ENCODE measurements around the gene CALD1.
"Not testable (repeated sequence)": the region's sequence is repeated elsewhere in the genome, so short reads cannot be mapped to it uniquely, and the experiment has no call there.

Gene CALD1

DNA sequence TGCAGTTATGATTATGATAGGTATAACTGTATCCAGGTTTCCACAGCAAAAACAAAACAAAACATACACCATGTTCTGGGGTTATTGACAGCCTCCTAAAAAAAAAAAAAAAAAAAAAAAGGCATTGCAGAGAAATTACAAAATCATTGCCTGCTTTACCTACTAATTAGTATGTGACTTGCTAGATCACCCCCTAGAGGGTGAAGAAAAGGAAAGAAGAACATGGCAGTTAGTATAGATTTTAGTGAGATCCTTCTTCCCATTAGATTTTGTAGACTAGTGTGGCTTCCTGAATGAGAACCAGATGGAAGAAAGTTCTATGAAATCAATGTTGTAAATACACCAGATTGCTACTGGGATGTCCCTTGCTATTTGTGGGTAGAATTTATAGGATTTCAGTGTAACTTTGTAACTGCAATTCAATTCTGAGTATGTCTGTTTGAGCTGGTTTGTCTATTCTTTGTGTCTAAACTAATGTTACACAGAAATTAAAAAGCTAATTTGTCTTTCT, 182.9 kb downstream of the CALD1 start:
- no peak for DNase-seq

DNA sequence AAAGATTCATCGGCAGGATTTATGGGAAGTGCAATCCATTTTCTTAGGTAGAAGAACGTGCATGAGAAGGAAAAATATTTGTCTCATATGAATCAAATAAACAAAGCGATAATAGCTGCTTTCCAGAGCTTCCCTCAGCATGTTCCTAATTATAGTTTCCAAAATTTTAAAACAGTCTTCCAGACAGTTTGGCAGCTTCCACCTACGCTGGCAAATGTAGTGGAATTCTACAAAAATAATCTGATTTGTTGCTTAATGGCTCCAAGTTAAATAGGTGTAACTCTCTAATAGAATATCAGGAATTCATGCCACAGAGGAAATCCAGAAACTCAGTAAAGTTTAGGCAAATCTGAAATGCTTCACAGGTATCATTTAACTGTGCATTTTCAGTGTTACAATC, 183.6 kb downstream of the CALD1 start:
- no peak for DNase-seq

DNA sequence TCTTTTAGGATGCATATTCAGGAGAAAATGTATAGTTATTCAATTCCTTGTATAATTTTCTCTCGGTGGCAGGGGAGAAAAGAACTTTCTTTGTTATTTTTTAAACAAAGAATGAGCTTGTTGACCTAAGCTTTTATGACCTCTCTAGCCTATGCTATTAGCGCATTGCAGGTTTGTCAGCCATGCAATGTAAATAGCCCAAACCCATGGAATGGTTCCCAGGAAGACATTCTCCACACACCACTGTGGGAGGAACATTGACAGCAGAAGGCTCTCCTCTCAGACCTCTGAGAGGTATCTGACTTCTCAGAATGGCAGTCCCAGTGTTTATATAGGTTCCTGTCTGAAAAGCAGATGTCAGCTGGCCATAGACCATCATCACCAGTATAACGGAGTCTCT, 187.3 kb downstream of the CALD1 start:
- DNase-seq, result no peak

GRCh38 chr7:134968110-134968509, 188.7 kb downstream of the CALD1 start:
- DNase-seq, result no peak

GRCh38 chr7:134981645-134982044, 202.2 kb downstream of the CALD1 start:
- not testable (repeated sequence) for DNase-seq

GRCh38 chr7:134985894-134986362, 206.5 kb downstream of the CALD1 start:
- DNase-seq, result no peak

- DNase-seq, result peak; percentile 79
These were observed 207.2 kb downstream of the CALD1 start, which contains the start of gene AGBL3 for GRCh38 chr7:134986363-134987251. AGBL3 (plus strand) TSS chr7:134986508; CDS start chr7:134987934, 1,426 bp downstream.

DNA sequence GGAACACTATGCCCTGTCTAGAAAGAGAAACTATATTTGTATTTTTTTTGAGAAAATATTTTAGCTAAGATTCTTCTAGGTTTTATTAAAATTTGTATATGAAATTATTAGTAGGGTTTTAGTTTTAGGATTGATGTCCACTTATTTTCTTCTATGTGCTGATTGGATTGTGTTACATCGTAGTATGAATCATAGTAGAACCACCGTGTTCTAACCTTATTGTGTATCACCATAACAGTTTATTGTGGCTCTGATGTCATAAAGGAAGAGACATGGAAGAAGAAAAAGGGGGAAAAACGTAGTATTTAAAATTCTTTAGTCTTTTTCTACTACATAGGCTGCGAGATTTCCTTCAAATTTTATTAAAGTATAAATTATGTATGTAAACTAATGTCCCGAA, 208.7 kb downstream of the CALD1 start:
- DNase-seq, result no peak

DNA sequence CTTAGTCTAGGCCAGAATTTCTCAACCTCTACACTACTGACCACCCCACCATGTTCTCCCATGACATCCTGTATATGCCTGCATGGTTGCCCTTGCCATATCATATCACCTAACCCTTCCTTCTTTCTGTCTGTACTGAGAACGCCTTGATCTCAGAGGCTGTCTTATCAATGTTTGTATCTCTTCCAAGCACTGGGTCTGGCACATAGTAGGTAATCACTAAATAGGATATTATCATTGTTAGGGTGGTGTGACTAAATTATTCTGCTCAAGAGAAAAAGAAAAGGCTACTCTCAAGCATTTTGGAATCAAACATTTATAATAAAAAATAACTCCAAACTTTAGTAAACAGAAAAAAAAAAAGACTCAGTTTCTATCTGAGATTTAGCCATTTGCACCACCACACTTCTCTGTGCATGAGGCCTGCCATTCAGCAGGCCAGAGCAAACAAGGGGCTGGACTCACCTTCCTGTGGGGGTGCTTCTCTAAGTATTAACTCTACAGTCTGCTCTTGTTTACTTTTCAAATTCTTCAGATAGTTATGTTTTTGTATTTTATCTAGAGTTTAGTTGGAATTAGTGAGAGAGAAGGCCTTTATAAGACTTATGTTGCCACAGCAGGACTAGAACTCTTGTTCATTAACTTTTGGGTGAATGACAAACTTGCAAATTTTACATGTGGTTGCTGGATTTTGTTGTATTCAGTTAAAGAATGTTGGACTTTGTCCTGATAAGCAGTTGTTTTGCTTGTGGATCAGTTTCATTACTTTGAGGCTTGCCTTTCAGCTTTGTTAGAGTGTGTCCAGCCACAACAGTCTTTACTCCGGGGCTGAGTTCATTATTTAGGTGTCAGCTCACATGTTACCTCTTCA, 212.3 kb downstream of the CALD1 start:
- no peak for DNase-seq

GRCh38 chr7:134992626-134993179, 213.3 kb downstream of the CALD1 start:
- no peak for DNase-seq

DNA sequence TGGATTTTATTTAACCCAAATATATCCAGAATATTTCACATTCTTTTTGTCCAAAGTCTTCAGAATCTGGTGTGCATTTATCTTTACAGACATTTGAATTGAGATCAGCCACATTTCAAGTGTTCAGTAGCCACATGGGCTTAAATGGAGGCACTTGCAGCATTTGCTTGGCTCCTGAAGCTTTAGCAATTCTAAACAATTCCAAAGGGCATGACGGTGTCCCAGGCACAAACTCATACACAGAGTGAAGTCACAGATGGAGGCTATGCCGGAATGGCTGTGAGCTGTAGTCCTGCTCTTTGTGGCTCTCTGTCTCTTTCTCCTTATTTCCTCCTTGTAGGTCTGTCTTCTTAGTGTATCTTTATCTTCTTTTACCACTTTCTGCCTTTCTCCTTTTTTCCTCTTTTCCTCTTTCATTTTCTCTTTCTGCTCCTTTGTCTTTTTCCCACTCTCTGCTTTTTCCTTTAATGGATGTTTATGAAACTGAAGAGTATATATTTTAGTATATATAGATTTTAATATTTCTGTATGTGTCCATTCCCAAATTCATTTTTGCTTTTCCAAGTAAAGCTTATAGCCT, 214.5 kb downstream of the CALD1 start:
- DNase-seq, result no peak

- DNase-seq, result no peak
These were observed 216.0 kb downstream of the CALD1 start for GRCh38 chr7:134995239-134996096.

GRCh38 chr7:134996097-134996550, 216.7 kb downstream of the CALD1 start:
- no peak for DNase-seq

GRCh38 chr7:134997214-134997885, 217.9 kb downstream of the CALD1 start:
- DNase-seq, result no peak

DNA sequence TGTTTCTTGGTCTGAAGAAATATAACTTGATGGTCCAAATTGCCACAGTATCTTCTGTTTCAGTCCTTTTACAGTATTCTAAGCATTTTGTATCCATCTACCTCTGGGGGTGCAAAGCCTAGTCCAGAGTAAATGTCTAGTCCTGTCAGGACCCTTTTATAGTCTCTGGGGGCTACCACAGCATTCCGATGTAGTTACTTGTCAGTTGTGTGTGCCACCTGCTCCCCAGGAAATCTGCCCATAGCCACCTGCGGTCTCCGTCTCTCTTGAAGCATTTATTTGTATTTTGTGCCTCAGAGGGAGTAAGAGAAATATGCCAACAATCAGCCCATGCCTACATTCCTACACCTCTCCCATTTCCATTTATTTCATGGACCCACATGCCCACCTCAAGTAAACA, 219.7 kb downstream of the CALD1 start:
- DNase-seq, result no peak

GRCh38 chr7:135001390-135002165, 222.1 kb downstream of the CALD1 start:
- no peak for DNase-seq

DNA sequence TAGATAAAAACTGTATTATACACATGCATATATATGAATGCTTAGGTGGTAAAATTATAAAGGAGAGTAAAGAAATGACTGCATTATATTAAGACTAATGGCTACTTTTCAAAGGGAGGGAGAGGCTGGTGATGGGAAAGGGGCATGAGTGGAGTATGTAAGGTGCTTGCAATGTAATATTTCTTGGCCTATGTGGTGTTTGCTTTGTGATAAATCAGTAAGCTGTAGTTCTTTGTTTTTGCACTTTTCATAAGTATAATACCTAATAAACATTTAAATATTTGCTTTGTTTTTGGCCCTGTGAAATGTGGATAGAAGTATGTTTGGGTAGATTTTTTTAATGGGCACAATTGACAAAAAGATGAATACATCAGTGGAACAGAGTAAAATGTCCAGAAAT, 232.8 kb downstream of the CALD1 start:
- DNase-seq, result no peak
